Measurements from ENCODE around the gene GAS7.

The GAS7 gene

GRCh38 chr17:9937241-9937761 lies 261.1 kb downstream of the GAS7 start:
- H3K36me3 ChIP-seq: no peaks in the 10 kb centered on the region
- H3K9me3 ChIP-seq (ENCODE audit: severe bottlenecking): peaks cover 4% of the 10 kb centered on the region

GRCh38 chr17:9936095-9936494 lies 262.3 kb downstream of the GAS7 start:
- no peaks in the 10 kb centered on the region for H3K27me3 ChIP-seq (ENCODE audit: insufficient read depth, low read depth, severe bottlenecking)
- no peak for TF ChIP-seq CTCF (IDR thresholded peaks at IDR 0.05; ENCODE audit: low read depth, low read length)
- peaks cover 4% of the 10 kb centered on the region for H3K9me3 ChIP-seq (ENCODE audit: severe bottlenecking)
- H3K27ac ChIP-seq: no peak overlapping the region
- no peak overlapping the region for H3K4me3 ChIP-seq (ENCODE audit: low read depth, low read length)
- no peak for DNase-seq
- H3K36me3 ChIP-seq: no peaks in the 10 kb centered on the region

More at GRCh38 chr17:9937241-9937761, 261.1 kb downstream of the GAS7 start:
- no peak for DNase-seq
- Histone ChIP-seq H3K27me3 (ENCODE audit: insufficient read depth, low read depth, severe bottlenecking) (no peaks in the 10 kb centered on the region), H3K4me3 (ENCODE audit: low read depth, low read length) (no peak overlapping the region), H3K27ac (no peak overlapping the region)
- no peak for TF ChIP-seq CTCF (IDR thresholded peaks at IDR 0.05; ENCODE audit: low read depth, low read length)

- DNase-seq: no peak
- Histone ChIP-seq H3K27me3 (ENCODE audit: insufficient read depth, low read depth, severe bottlenecking) (no peaks in the 10 kb centered on the region), H3K36me3 (no peaks in the 10 kb centered on the region), H3K4me3 (ENCODE audit: low read depth, low read length) (no peak overlapping the region), H3K27ac (no peak overlapping the region), H3K9me3 (ENCODE audit: severe bottlenecking) (peaks cover 4% of the 10 kb centered on the region)
- TF ChIP-seq CTCF (IDR thresholded peaks at IDR 0.05; ENCODE audit: low read depth, low read length): no peak
Measured at GRCh38 chr17:9935408-9935807, 263.0 kb downstream of the GAS7 start.

- H3K9me3 ChIP-seq (ENCODE audit: severe bottlenecking): peaks cover 4% of the 10 kb centered on the region
- H3K4me3 ChIP-seq (ENCODE audit: low read depth, low read length): no peak overlapping the region
- no peak for DNase-seq
- H3K27ac ChIP-seq: no peak overlapping the region
- TF ChIP-seq CTCF (IDR thresholded peaks at IDR 0.05; ENCODE audit: low read depth, low read length): no peak
- no peaks in the 10 kb centered on the region for H3K36me3 ChIP-seq
- H3K27me3 ChIP-seq (ENCODE audit: insufficient read depth, low read depth, severe bottlenecking): no peaks in the 10 kb centered on the region
Measured at GRCh38 chr17:9934331-9934730, 264.1 kb downstream of the GAS7 start.

- H3K4me3 ChIP-seq (ENCODE audit: low read depth, low read length): no peak overlapping the region
- H3K9me3 ChIP-seq (ENCODE audit: severe bottlenecking): no peaks in the 10 kb centered on the region
- H3K36me3 ChIP-seq: no peaks in the 10 kb centered on the region
- TF ChIP-seq CTCF (IDR thresholded peaks at IDR 0.05; ENCODE audit: low read depth, low read length): no peak
- DNase-seq: no peak
- H3K27ac ChIP-seq: no peak overlapping the region
- no peaks in the 10 kb centered on the region for H3K27me3 ChIP-seq (ENCODE audit: insufficient read depth, low read depth, severe bottlenecking)
Measured at GRCh38 chr17:9932491-9932890, 265.9 kb downstream of the GAS7 start.

GRCh38 chr17:9931144-9931741 lies 267.2 kb downstream of the GAS7 start:
- Histone ChIP-seq H3K9me3 (ENCODE audit: severe bottlenecking) (no peaks in the 10 kb centered on the region), H3K27ac (no peak overlapping the region), H3K36me3 (no peaks in the 10 kb centered on the region), H3K4me3 (ENCODE audit: low read depth, low read length) (no peak overlapping the region), H3K27me3 (ENCODE audit: insufficient read depth, low read depth, severe bottlenecking) (no peaks in the 10 kb centered on the region)
- DNase-seq: no peak
- TF ChIP-seq CTCF (IDR thresholded peaks at IDR 0.05; ENCODE audit: low read depth, low read length): no peak
